ENCODE measurements around the gene FN1.

GRCh38 chr2:215332872-215333595, 102.8 kb downstream of the FN1 start:
- TF ChIP-seq, protein P1, sequence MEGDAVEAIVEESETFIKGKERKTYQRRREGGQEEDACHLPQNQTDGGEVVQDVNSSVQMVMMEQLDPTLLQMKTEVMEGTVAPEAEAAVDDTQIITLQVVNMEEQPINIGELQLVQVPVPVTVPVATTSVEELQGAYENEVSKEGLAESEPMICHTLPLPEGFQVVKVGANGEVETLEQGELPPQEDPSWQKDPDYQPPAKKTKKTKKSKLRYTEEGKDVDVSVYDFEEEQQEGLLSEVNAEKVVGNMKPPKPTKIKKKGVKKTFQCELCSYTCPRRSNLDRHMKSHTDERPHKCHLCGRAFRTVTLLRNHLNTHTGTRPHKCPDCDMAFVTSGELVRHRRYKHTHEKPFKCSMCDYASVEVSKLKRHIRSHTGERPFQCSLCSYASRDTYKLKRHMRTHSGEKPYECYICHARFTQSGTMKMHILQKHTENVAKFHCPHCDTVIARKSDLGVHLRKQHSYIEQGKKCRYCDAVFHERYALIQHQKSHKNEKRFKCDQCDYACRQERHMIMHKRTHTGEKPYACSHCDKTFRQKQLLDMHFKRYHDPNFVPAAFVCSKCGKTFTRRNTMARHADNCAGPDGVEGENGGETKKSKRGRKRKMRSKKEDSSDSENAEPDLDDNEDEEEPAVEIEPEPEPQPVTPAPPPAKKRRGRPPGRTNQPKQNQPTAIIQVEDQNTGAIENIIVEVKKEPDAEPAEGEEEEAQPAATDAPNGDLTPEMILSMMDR (IDR thresholded peaks at IDR 0.05): no peak
- TF ChIP-seq POLR2A (IDR thresholded peaks at IDR 0.05): no peak
